ENCODE results near the gene ADPGK. TPM values are rescaled to one million over a fixed set of nuclear protein-coding genes. Genes with fewer than 3 reads are reported as not detected.

Gene ADPGK
- total RNA-seq, 3 donors from 2014 or later (not counting 1 experiment from before 2014, with no cell fraction given) = 99.8 to 113 (median 101) TPM

GRCh38 chr15:72764656-72765055, 18.9 kb downstream of the ADPGK start:
- no peaks in the 10 kb centered on the region for H3K9me3 ChIP-seq (ENCODE audit: control insufficient read depth, insufficient read depth, low read length)
- no peaks in the 10 kb centered on the region for H3K27me3 ChIP-seq (ENCODE audit: control insufficient read depth, insufficient read depth, low read length)
- WGBS (ENCODE audit: insufficient coverage) = 100% methylated on average over 2 of the region's 3 CpGs
- no peaks in the 10 kb centered on the region for H3K4me1 ChIP-seq (ENCODE audit: control insufficient read depth, insufficient read depth, low read length)
- Mint-ChIP-seq H3K36me3 (peaks cover 31% of the 10 kb centered on the region), H3K27me3 (ENCODE audit: low read depth in 2 of 2) (no peaks in the 10 kb centered on the region), H3K9me3 (peaks cover 4 to 8% of the 10 kb centered on the region in 2 donors), H3K4me3 (no peak overlapping the region), H3K4me1 (peaks cover 8 to 9% of the 10 kb centered on the region in 2 donors), H3K27ac (no peak overlapping the region)
- no peak overlapping the region for H3K4me3 ChIP-seq (ENCODE audit: low read length)
- peaks cover 71% of the 10 kb centered on the region for H3K36me3 ChIP-seq (ENCODE audit: control insufficient read depth, insufficient read depth, low read length)
- H3K27ac ChIP-seq (ENCODE audit: low read length) = no peak overlapping the region
- TF ChIP-seq CTCF (IDR thresholded peaks at IDR 0.05) = no peak
- intact Hi-C loops (cut with micrococcal nuclease) = no loop called here
- DNase-seq = no peak
- ATAC-seq = no peak

GRCh38 chr15:72760590-72761260, 22.8 kb downstream of the ADPGK start:
- no peak overlapping the region for H3K27ac Mint-ChIP-seq
- DNase-seq (no peak), ATAC-seq (no peak)
- WGBS (ENCODE audit: insufficient coverage) = 93% methylated on average over 5 of the region's 5 CpGs
- no peak for TF ChIP-seq CTCF (IDR thresholded peaks at IDR 0.05)
- peaks cover 16% of the 10 kb centered on the region for H3K36me3 Mint-ChIP-seq
- no peaks in the 10 kb centered on the region for H3K27me3 Mint-ChIP-seq (ENCODE audit: low read depth in 2 of 2)
- Histone ChIP-seq H3K4me1 (ENCODE audit: control insufficient read depth, insufficient read depth, low read length) (no peaks in the 10 kb centered on the region), H3K27ac (ENCODE audit: low read length) (no peak overlapping the region), H3K27me3 (ENCODE audit: control insufficient read depth, insufficient read depth, low read length) (no peaks in the 10 kb centered on the region), H3K9me3 (ENCODE audit: control insufficient read depth, insufficient read depth, low read length) (no peaks in the 10 kb centered on the region), H3K4me3 (ENCODE audit: low read length) (no peak overlapping the region), H3K36me3 (ENCODE audit: control insufficient read depth, insufficient read depth, low read length) (peaks cover 67% of the 10 kb centered on the region)
- H3K4me3 Mint-ChIP-seq = no peak overlapping the region
- H3K4me1 Mint-ChIP-seq = peaks cover 15 to 23% of the 10 kb centered on the region in 2 donors
- intact Hi-C loops (cut with micrococcal nuclease) = no loop called here
- no peaks in the 10 kb centered on the region for H3K9me3 Mint-ChIP-seq

GRCh38 chr15:72758182-72758581, 25.4 kb downstream of the ADPGK start:
- Mint-ChIP-seq H3K27me3 (ENCODE audit: low read depth in 2 of 2) (no peaks in the 10 kb centered on the region), H3K36me3 (peaks cover 11% of the 10 kb centered on the region), H3K9me3 (no peaks in the 10 kb centered on the region), H3K27ac (peak overlapping the region in 1 of 2 donors; percentile 24), H3K4me1 (peaks cover 15 to 21% of the 10 kb centered on the region in 2 donors), H3K4me3 (no peak overlapping the region)
- Histone ChIP-seq H3K4me3 (ENCODE audit: low read length) (no peak overlapping the region), H3K27ac (ENCODE audit: low read length) (no peak overlapping the region), H3K4me1 (ENCODE audit: control insufficient read depth, insufficient read depth, low read length) (no peaks in the 10 kb centered on the region), H3K9me3 (ENCODE audit: control insufficient read depth, insufficient read depth, low read length) (no peaks in the 10 kb centered on the region), H3K36me3 (ENCODE audit: control insufficient read depth, insufficient read depth, low read length) (peaks cover 76% of the 10 kb centered on the region), H3K27me3 (ENCODE audit: control insufficient read depth, insufficient read depth, low read length) (no peaks in the 10 kb centered on the region)
- ATAC-seq = no peak
- intact Hi-C loops (cut with micrococcal nuclease) = no loop called here
- no peak for DNase-seq
- whole genome bisulfite sequencing (ENCODE audit: insufficient coverage) = 81% methylated on average over 3 of the region's 3 CpGs
- no peak for TF ChIP-seq CTCF (IDR thresholded peaks at IDR 0.05)

- no peaks in the 10 kb centered on the region for H3K9me3 ChIP-seq (ENCODE audit: control insufficient read depth, insufficient read depth, low read length)
- no peak for TF ChIP-seq CTCF (IDR thresholded peaks at IDR 0.05)
- no peaks in the 10 kb centered on the region for H3K27me3 ChIP-seq (ENCODE audit: control insufficient read depth, insufficient read depth, low read length)
- Mint-ChIP-seq H3K9me3 (no peaks in the 10 kb centered on the region), H3K4me3 (no peak overlapping the region), H3K36me3 (peaks cover 6% of the 10 kb centered on the region), H3K27ac (no peak overlapping the region), H3K27me3 (ENCODE audit: low read depth in 2 of 2) (no peaks in the 10 kb centered on the region), H3K4me1 (peaks cover 27 to 28% of the 10 kb centered on the region in 2 donors)
- no peak overlapping the region for H3K4me3 ChIP-seq (ENCODE audit: low read length)
- peaks cover 63% of the 10 kb centered on the region for H3K36me3 ChIP-seq (ENCODE audit: control insufficient read depth, insufficient read depth, low read length)
- ATAC-seq (no peak), DNase-seq (no peak)
- 96% methylated on average over 5 of the region's 6 CpGs for WGBS (ENCODE audit: insufficient coverage)
- intact Hi-C loops (cut with micrococcal nuclease) = no loop called here
- no peak overlapping the region for H3K27ac ChIP-seq (ENCODE audit: low read length)
- no peaks in the 10 kb centered on the region for H3K4me1 ChIP-seq (ENCODE audit: control insufficient read depth, insufficient read depth, low read length)
Measured at GRCh38 chr15:72754096-72754495, 29.5 kb downstream of the ADPGK start.
